HS-5 (cell line): Measurements from ENCODE around the gene MAPK8IP1.

ENCODE experiments used
- DNase-seq: peaks from one replicate; pipeline ENCODE4 v3.0.0-alpha.2; 2012; ENCODE audit warnings: low read depth

The MAPK8IP1 gene

GRCh38 chr11:45926536-45927331 is 41.3 kb downstream of the MAPK8IP1 start:
- no peak for DNase-seq

DNA sequence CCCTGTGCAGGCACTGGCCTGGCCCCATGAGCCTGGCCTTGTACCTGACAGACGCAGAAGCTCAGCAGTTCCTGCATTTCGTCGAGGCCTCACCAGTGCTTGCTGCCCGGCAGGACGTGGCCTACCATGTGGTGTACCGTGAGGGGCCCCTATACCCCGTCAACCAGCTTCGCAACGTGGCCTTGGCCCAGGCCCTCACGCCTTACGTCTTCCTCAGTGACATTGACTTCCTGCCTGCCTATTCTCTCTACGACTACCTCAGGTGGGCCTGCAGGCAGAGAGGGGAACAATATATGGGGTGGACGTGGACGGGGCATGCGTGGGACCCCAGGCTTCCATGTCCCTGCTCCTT is 41.9 kb downstream of the MAPK8IP1 start:
- DNase-seq = no peak

DNA sequence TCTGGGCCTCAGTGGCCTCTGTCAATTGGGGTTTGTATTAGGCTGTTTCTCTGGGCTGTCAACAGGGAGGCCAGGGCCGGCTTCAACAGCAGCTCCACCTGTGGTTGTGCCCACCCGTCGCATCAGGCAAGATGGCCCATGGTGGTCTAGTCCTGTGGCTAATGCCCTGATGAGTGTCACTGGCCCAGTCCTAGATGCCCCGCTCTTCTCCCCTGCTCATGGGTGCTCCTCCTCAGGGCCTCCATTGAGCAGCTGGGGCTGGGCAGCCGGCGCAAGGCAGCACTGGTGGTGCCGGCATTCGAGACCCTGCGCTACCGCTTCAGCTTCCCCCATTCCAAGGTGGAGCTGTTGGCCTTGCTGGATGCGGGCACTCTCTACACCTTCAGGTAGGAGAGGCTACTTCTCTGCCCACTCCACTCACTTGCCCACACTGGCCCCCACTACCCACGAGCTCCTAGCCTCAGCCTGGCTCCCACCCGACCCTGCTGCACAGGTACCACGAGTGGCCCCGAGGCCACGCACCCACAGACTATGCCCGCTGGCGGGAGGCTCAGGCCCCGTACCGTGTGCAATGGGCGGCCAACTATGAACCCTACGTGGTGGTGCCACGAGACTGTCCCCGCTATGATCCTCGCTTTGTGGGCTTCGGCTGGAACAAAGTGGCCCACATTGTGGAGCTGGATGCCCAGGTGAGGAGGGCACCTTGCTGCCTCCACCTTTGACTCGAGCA is 42.4 kb downstream of the MAPK8IP1 start:
- no peak for DNase-seq

DNA sequence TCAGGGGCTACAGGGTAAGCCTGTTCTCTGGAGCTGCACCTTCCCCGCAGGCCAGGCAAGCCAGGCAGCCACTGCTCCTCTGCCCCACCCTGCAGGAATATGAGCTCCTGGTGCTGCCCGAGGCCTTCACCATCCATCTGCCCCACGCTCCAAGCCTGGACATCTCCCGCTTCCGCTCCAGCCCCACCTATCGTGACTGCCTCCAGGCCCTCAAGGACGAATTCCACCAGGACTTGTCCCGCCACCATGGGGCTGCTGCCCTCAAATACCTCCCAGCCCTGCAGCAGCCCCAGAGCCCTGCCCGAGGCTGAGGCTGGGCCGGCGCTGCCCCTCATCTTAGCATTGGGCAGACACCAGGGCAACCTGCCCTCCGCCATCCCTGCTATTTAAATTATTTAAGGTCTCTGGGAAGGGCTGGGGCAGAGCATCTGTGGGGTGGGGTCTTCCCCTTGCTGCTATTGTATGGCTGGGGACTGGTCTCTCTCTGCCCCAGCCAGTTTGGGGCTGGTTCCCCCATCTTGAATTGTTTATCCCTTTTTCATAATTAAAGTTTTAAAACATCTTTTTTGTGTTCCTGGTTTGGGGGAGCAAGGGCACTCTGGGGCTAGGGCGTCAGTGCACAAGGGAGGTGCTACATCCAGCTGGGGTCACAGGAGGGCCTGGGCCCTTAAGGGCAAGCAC is 43.2 kb downstream of the MAPK8IP1 start:
- no peak for DNase-seq

DNA sequence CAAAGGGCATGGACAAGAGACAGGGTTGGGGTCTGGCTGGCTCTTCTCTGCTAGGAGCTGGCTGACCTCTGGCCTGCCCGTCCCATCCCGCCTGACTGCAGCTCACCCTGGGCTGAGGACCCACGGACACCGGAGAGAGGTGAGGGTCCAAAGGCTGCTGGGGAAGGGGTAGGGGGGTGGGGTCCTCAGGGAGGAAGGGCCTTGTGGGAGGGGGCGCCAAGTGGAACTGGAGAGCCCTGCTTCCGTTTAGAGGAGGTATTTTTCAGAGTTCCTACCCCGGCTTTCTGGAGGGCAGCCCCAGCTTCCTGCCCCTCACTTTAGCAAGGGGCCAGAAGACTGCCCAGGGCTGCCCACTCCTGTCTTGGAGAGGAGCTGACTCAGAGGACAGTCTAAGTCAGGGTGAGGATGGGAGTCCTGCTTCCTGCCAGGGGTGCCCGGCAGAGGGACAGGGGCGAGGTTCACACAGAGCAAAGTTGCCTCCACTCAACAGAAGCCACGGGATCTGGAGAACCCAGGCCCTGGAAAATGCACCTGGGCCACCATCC is 44.1 kb downstream of the MAPK8IP1 start:
- DNase-seq = no peak

- no peak for DNase-seq
These were observed 44.8 kb downstream of the MAPK8IP1 start for GRCh38 chr11:45930031-45930794.

GRCh38 chr11:45930951-45931570 is 45.6 kb downstream of the MAPK8IP1 start:
- DNase-seq = no peak

DNA sequence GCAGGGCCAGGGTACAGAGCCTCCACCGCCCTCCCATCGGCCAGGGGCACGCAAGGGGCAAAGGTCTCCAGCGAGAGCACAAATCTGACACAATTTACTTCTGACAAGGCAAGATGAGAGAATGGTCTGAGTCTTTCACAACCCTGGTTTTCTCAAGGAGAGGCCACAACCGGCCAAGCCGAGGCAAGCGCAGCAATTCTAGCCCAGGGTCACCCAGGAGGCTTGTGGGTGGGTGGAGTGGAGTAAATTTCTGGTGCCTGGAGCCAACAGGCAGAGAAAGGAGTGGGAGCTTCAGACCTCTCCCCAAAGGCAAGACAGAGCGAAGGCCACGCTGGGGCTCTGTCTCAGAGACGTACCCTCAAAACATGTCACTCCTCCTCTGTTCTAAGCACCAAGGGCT is 46.3 kb downstream of the MAPK8IP1 start:
- no peak for DNase-seq

DNA sequence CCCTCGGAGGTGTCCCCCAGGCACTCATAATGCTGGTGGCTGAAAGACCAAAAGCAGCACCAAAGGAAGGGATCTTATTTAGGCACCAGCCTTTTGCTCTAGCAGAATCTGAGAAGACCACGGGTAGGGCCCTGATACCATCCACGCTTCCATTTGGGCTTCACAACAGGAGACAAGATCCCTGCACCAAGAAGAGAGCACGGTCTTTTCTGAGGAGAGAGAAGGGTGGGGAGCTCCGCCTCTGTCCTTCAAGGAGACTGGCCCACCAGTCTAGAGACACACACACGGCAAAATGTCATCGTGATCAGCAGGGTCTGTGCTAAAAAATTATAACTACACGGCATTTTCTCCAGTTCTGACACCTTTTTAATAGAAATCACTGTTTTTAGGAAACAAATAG is 46.8 kb downstream of the MAPK8IP1 start:
- no peak for DNase-seq

DNA sequence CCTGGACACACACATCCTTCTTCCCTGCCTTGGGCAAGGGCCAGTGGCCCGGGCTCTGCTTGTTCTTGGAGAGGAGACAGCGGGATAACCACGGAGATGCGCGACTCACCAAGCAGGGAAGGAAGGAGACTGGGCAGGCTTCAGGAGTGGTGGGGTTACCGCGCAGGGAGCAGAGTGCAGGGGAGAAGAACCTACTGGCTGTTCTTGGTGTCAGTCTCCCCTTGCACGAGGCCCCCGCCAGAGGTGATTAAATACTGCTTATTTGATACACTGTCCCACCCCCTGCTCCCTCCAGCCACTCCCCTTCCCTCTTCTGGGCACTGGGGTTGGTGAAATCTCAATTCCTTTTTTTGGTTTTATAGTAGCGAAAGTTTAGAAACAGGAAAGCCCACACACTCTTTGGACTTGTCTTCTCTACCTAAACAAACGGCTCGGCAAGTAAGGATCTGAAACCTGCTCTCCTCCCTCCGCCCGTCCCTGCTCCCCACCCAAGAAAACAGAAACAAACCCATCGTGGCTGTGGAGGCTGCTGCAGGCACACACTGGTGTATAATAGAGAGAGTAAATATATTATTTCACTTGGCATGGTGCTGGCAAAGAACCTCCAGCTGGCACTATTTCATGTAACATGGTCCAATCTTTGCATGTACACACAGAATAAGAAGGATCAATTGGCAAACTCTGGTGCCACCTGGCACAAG is 47.8 kb downstream of the MAPK8IP1 start:
- DNase-seq = peak; percentile 6

- no peak for DNase-seq
These were observed 48.6 kb downstream of the MAPK8IP1 start for GRCh38 chr11:45933846-45934579.

GRCh38 chr11:45934580-45935318 is 49.3 kb downstream of the MAPK8IP1 start:
- DNase-seq = no peak

- DNase-seq = no peak
These were observed 50.1 kb downstream of the MAPK8IP1 start for GRCh38 chr11:45935349-45936064.

- DNase-seq = no peak
These were observed 51.1 kb downstream of the MAPK8IP1 start for GRCh38 chr11:45936511-45937054.

DNA sequence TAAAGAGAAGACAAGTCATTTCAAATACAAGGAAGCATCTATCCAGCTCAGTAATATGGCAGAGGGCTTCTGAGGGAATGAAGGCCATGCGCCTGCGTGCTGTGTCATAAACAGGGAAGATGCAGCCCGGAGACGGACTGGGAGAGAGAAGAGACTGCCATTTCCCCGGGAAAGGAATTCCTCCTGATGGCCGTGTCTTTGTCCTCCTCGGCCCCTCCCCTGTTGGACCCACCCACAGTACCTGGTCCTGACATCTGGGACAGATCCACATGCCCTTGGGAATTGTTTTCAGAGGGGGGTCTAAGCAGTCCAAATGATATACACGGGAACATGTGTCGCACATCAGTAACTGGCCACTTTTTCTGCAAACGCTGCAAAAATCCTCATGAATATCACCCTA is 52.5 kb downstream of the MAPK8IP1 start:
- no peak for DNase-seq

GRCh38 chr11:45939836-45940235 is 54.4 kb downstream of the MAPK8IP1 start:
- DNase-seq = no peak

DNA sequence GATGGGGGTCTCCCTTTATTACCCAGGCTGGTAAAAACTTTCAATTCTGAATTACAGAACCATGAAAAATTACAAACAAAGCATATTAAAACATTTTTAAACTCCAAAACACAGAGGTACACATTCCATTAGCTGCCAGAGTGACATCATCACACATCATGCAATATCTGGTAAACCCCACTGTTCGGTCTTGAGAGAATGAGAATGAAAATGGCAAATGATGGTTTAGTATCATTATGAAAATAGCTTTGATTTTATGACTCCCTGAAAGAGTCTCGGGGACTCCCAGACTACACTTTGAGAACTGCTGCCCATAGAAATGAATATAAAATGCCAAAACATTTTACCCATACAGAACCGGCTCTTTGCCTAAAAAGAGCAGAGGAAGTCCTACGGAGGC is 55.8 kb downstream of the MAPK8IP1 start:
- no peak for DNase-seq

DNA sequence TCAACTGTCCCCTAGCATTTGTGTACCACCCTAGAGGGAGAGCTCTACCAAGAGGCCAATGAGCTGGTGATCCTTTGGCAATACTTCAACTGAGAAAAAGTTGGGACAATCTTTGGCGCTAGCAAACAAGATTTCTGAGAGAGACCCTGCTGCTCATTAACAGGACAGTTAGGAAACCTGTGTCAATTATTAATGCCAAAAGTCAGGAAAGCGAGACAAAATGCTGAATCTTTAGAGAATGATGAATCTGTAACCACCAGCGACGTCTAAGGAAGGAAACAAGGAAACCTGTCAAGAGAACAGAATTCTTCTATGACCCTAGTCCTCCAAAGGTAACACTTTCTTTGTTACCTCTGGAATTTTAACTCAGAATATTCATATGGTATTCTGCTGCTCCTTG is 56.9 kb downstream of the MAPK8IP1 start:
- no peak for DNase-seq
